H9 (cell line): ENCODE data around the gene GALNT10. TPM values are rescaled to one million over a fixed set of nuclear protein-coding genes. Genes with fewer than 3 reads are reported as not detected.

Experiments used
- DNase-seq: peaks from one replicate; pipeline ENCODE4 v3.0.0-alpha.2; 2017
- H2AFZ ChIP-seq: one replicate; pipeline ENCODE4 v1.6.1; 2013; ENCODE audit warnings: mild to moderate bottlenecking, low read length, control low read depth, moderate library complexity
- H2AK5ac ChIP-seq: 2 replicates; pipeline ENCODE4 v1.6.1; 2013; ENCODE audit warnings: low read length, control low read depth, mixed read lengths; ENCODE audit not compliant: insufficient read length
- H2BK120ac ChIP-seq: one replicate; pipeline ENCODE4 v1.6.1; 2013; ENCODE audit warnings: low read depth, mild to moderate bottlenecking, low read length, control low read depth, inconsistent platforms; ENCODE audit not compliant: poor library complexity, severe bottlenecking
- H2BK12ac ChIP-seq: 2 replicates; pipeline ENCODE4 v1.6.1; 2013; ENCODE audit warnings: low read length, control low read depth, mixed read lengths, low read depth; ENCODE audit not compliant: insufficient read length
- H2BK15ac ChIP-seq: 2 replicates; pipeline ENCODE4 v1.6.1; 2013; ENCODE audit warnings: low read depth, low read length, control low read depth
- H2BK20ac ChIP-seq: one replicate; pipeline ENCODE4 v1.6.1; 2013; ENCODE audit warnings: low read depth, mild to moderate bottlenecking, low read length, control low read depth, inconsistent platforms; ENCODE audit not compliant: poor library complexity, severe bottlenecking
- H2BK5ac ChIP-seq: 2 replicates; pipeline ENCODE4 v1.6.1; 2013; ENCODE audit warnings: low read length, control low read depth, mixed read lengths; ENCODE audit not compliant: insufficient read length
- H3K14ac ChIP-seq: 2 replicates; pipeline ENCODE4 v1.6.1; 2013; ENCODE audit warnings: low read length, control low read depth; ENCODE audit not compliant: insufficient read depth
- H3K18ac ChIP-seq: 2 replicates; pipeline ENCODE4 v1.6.1; 2013; ENCODE audit warnings: low read depth, mild to moderate bottlenecking, mixed read lengths, low read length, control low read depth; ENCODE audit not compliant: insufficient read length
- H3K23ac ChIP-seq: 2 replicates; pipeline ENCODE4 v1.6.1; 2013; ENCODE audit warnings: low read length, control low read depth, mixed read lengths, low read depth; ENCODE audit not compliant: insufficient read length
- H3K23me2 ChIP-seq: 2 replicates; pipeline ENCODE4 v1.6.1; 2013; ENCODE audit warnings: low read depth, mild to moderate bottlenecking, mixed read lengths, low read length, control low read depth; ENCODE audit not compliant: insufficient read length, poor library complexity, severe bottlenecking
- H3K27ac ChIP-seq: 2 replicates; pipeline ENCODE4 v1.5.1; 2013; ENCODE audit warnings: low read length, control low read depth, mixed read lengths, low read depth; ENCODE audit not compliant: insufficient read length
- H3K27me3 ChIP-seq: 2 replicates; pipeline ENCODE4 v1.6.1; 2013; ENCODE audit warnings: low read length, control low read depth, inconsistent platforms; ENCODE audit not compliant: insufficient read depth
- H3K4ac ChIP-seq: 2 replicates; pipeline ENCODE4 v1.6.1; 2013; ENCODE audit warnings: low read depth, mild to moderate bottlenecking, control low read depth, inconsistent platforms, low read length, moderate library complexity
- H3K4me1 ChIP-seq: 2 replicates; pipeline ENCODE4 v1.6.1; 2013; ENCODE audit warnings: low read length, control low read depth, inconsistent platforms; ENCODE audit not compliant: insufficient read depth
- H3K4me2 ChIP-seq: 2 replicates; pipeline ENCODE4 v1.6.1; 2013; ENCODE audit warnings: low read length, control low read depth, mixed read lengths; ENCODE audit not compliant: insufficient read length, insufficient read depth
- H3K56ac ChIP-seq: 2 replicates; pipeline ENCODE4 v1.6.1; 2013; ENCODE audit warnings: low read depth, mild to moderate bottlenecking, mixed read lengths, low read length, control low read depth; ENCODE audit not compliant: insufficient read length
- H3K79me1 ChIP-seq: 2 replicates; pipeline ENCODE4 v1.6.1; 2013; ENCODE audit warnings: low read depth, mild to moderate bottlenecking, moderate library complexity, low read length, control low read depth, inconsistent platforms; ENCODE audit not compliant: insufficient read depth, poor library complexity, severe bottlenecking
- H3K79me2 ChIP-seq: 2 replicates; pipeline ENCODE4 v1.6.1; 2013; ENCODE audit warnings: low read length, control low read depth, inconsistent platforms; ENCODE audit not compliant: insufficient read depth
- H3K9ac ChIP-seq: 2 replicates; pipeline ENCODE4 v1.6.1; 2013; ENCODE audit warnings: low read length, control low read depth, mixed read lengths; ENCODE audit not compliant: insufficient read length; ENCODE audit errors: extremely low read depth
- H3K9me3 ChIP-seq: one replicate; pipeline ENCODE4 v1.6.1; 2013; ENCODE audit warnings: low read depth, low read length, inconsistent platforms; ENCODE audit not compliant: control insufficient read depth
- H3T11ph ChIP-seq: one replicate; pipeline ENCODE4 v1.6.1; 2013; ENCODE audit warnings: mild to moderate bottlenecking, low read length, control low read depth, inconsistent platforms
- H4K20me1 ChIP-seq: one replicate; pipeline ENCODE4 v1.6.1; 2013; ENCODE audit not compliant: control insufficient read depth, insufficient read length, insufficient read depth
- H4K5ac ChIP-seq: 2 replicates; pipeline ENCODE4 v1.6.1; 2013; ENCODE audit warnings: low read depth, mild to moderate bottlenecking, mixed read lengths, low read length, control low read depth; ENCODE audit not compliant: insufficient read length
- H4K8ac ChIP-seq: replicated peaks from 2 replicates; pipeline ENCODE4 v1.6.1; 2013; ENCODE audit warnings: low read length, control low read depth, mixed read lengths, low read depth; ENCODE audit not compliant: insufficient read length
- H4K91ac ChIP-seq: 2 replicates; pipeline ENCODE4 v1.6.1; 2013; ENCODE audit warnings: low read depth, mild to moderate bottlenecking, moderate library complexity, mixed read lengths, low read length, control low read depth; ENCODE audit not compliant: insufficient read length
- H3K27ac Mint-ChIP-seq, 3 experiments: 2 replicates in 2 of 3; 3 replicates in 1 of 3; pipeline ENCODE4 v1.8.0; 2020 to 2021; ENCODE audit warnings: mixed read lengths in 3 of 3, mild to moderate bottlenecking in 1 of 3, moderate library complexity in 1 of 3
- H3K27me3 Mint-ChIP-seq: 2 replicates; pipeline ENCODE4 v1.8.0; 2021; ENCODE audit warnings: low read depth, mild to moderate bottlenecking, moderate library complexity, mixed read lengths
- H3K36me3 Mint-ChIP-seq, 3 experiments: 2 replicates in 2 of 3; 3 replicates in 1 of 3; pipeline ENCODE4 v1.8.0; 2020 to 2021; ENCODE audit warnings: low read depth in 3 of 3, mixed read lengths in 3 of 3; ENCODE audit not compliant: insufficient read depth in 1 of 3
- H3K4me1 Mint-ChIP-seq, 2 experiments: 2 replicates each; pipeline ENCODE4 v1.8.0; 2020; ENCODE audit warnings: mixed read lengths in 2 of 2
- H3K4me3 Mint-ChIP-seq, 2 experiments: 2 replicates in 1 of 2; 3 replicates in 1 of 2; pipeline ENCODE4 v1.8.0; 2020 to 2021; ENCODE audit warnings: mild to moderate bottlenecking in 2 of 2, mixed read lengths in 2 of 2, moderate library complexity in 1 of 2
- H3K9me3 Mint-ChIP-seq, 2 experiments: 2 replicates in 1 of 2; 3 replicates in 1 of 2; pipeline ENCODE4 v1.8.0; 2020; ENCODE audit warnings: mild to moderate bottlenecking in 2 of 2, mixed read lengths in 2 of 2, moderate library complexity in 1 of 2
- CTCF ChIP-seq: fragments of 200-600 bp; sonication (generic); conservative IDR thresholded peaks from 3 replicates; pipeline ENCODE4 v1.8.0; 2021; ENCODE audit warnings: antibody characterized with exemption, mild to moderate bottlenecking
- whole genome bisulfite sequencing: extraction: QIAGEN DNeasy Blood & Tissue Kit; methylation state at CpG from one replicate; pipeline ENCODE4 v1.1.7; 2013; ENCODE audit warnings: missing lambda C conversion rate, low lambda C conversion rate, mixed read lengths; ENCODE audit not compliant: insufficient read length; ENCODE audit errors: extremely low coverage; 5-methylcytosine and 5-hydroxymethylcytosine counted together
- total RNA-seq: library from RNA; stranded (reverse); gene quantifications from 2 replicates; pipeline ENCODE4 v1.2.1, GENCODE V29; 2021

Gene GALNT10
- total RNA-seq, 1 experiment from 2014 or later = 15.4 TPM

GRCh38 chr5:154419236-154419635, 228.7 kb downstream of the GALNT10 start:
- Histone ChIP-seq H2BK5ac (no peak overlapping the region), H3K79me2 (no peaks in the 10 kb centered on the region), H3T11ph (no peak overlapping the region), H3K79me1 (no peaks in the 10 kb centered on the region), H2AK5ac (no peak overlapping the region), H3K4me2 (no peak overlapping the region), H4K8ac (no peak overlapping the region), H2AFZ (no peak overlapping the region), H4K20me1 (no peaks in the 10 kb centered on the region), H3K27ac (no peak overlapping the region), H3K4me1 (peaks cover 6% of the 10 kb centered on the region; the same call in 1 of the 2 replicates), H3K27me3 (no peaks in the 10 kb centered on the region), H4K91ac (no peak overlapping the region), H3K23me2 (no peaks in the 10 kb centered on the region), H2BK12ac (no peak overlapping the region), H3K4ac (no peak overlapping the region), H3K23ac (no peak overlapping the region), H3K18ac (no peak overlapping the region), H3K9ac (no peak overlapping the region), H2BK20ac (no peak overlapping the region), H3K14ac (no peak overlapping the region), H4K5ac (no peak overlapping the region), H2BK120ac (no peak overlapping the region), H3K56ac (no peak overlapping the region), H3K9me3 (no peaks in the 10 kb centered on the region), H2BK15ac (no peak overlapping the region)
- no CpG with 5 or more reads among the region's 7 CpGs for WGBS
- no peak overlapping the region; a peak in 1 of 7 replicates for H3K27ac Mint-ChIP-seq
- no peak for TF ChIP-seq CTCF
- no peaks in the 10 kb centered on the region for H3K27me3 Mint-ChIP-seq
- H3K4me3 Mint-ChIP-seq = no peak overlapping the region
- peaks cover 0 to 5% (median 5%) of the 10 kb centered on the region in 3 experiments; a peak in 3 of 7 replicates for H3K36me3 Mint-ChIP-seq
- DNase-seq = no peak
- H3K4me1 Mint-ChIP-seq = peaks cover 10% of the 10 kb centered on the region in 2 experiments; a peak in 3 of 4 replicates
- H3K9me3 Mint-ChIP-seq = peaks cover 6 to 8% of the 10 kb centered on the region in 2 experiments
